CD4-positive, alpha-beta memory T cell (primary cell): Measurements from ENCODE around the gene KIR3DL3. TPM values are rescaled to one million over a fixed set of nuclear protein-coding genes. Genes with fewer than 3 reads are reported as not detected.
"Not testable (repeated sequence)": the region's sequence is repeated elsewhere in the genome, so short reads cannot be mapped to it uniquely, and the experiment has no call there.

Experiments used
- CTCF ChIA-PET: fragments of 350-600 bp; sonication (Branson Sonifier 250); formaldehyde crosslinking; loops from one replicate; lab custom pipeline; 2021; ENCODE audit warnings: inconsistent platforms; ENCODE audit not compliant: partially characterized antibody; lab: Charles Lee
- POLR2A ChIA-PET: fragments of 350-600 bp; sonication (Branson Sonifier 250); formaldehyde crosslinking; loops from one replicate; lab custom pipeline; 2021; ENCODE audit not compliant: partially characterized antibody; lab: Charles Lee
- DNase-seq, 5 donors: peaks; one replicate each; pipeline versions ENCODE4 v3.0.0 to v3.0.0-alpha.2; 2020 to 2022; ENCODE audit warnings: mixed read lengths in 1 of 5
- H3K27ac ChIP-seq: one replicate; pipeline ENCODE4 v1.7.0; 2013; ENCODE audit warnings: low read depth, low read length
- H3K27me3 ChIP-seq: 2 replicates; pipeline ENCODE4 v1.7.0; 2013; ENCODE audit warnings: mild to moderate bottlenecking, low read length, moderate library complexity; ENCODE audit not compliant: insufficient read depth
- H3K36me3 ChIP-seq: 2 replicates; pipeline ENCODE4 v1.7.0; 2013; ENCODE audit warnings: mild to moderate bottlenecking, low read length, moderate library complexity; ENCODE audit not compliant: insufficient read depth
- H3K4me1 ChIP-seq: 2 replicates; pipeline ENCODE4 v1.7.0; 2013; ENCODE audit warnings: mild to moderate bottlenecking, low read length, moderate library complexity; ENCODE audit not compliant: insufficient read depth
- H3K4me3 ChIP-seq, 2 donors: one replicate each; pipeline ENCODE4 v1.7.0; 2013; ENCODE audit warnings: low read length in 2 of 2, mild to moderate bottlenecking in 1 of 2
- H3K9me3 ChIP-seq, 2 donors: one replicate each; pipeline ENCODE4 v1.7.0; 2013; ENCODE audit warnings: low read length in 2 of 2, control low read depth in 1 of 2; ENCODE audit not compliant: control insufficient read depth in 1 of 2
- H3K27ac Mint-ChIP-seq, 7 donors: one replicate each; pipeline ENCODE4 v1.8.0; 2020 to 2021; ENCODE audit warnings: mixed read lengths in 7 of 7, mild to moderate bottlenecking in 6 of 7, inconsistent platforms in 3 of 7, moderate library complexity in 3 of 7
- H3K27me3 Mint-ChIP-seq, 2 donors: one replicate each; pipeline ENCODE4 v1.8.0; 2020 to 2021; ENCODE audit warnings: mixed read lengths in 2 of 2
- H3K36me3 Mint-ChIP-seq, 2 donors: one replicate each; pipeline ENCODE4 v1.8.0; 2020 to 2021; ENCODE audit warnings: mixed read lengths in 2 of 2, inconsistent platforms in 1 of 2, mild to moderate bottlenecking in 1 of 2
- H3K4me1 Mint-ChIP-seq, 4 donors: one replicate each; pipeline ENCODE4 v1.8.0; 2020 to 2021; ENCODE audit warnings: mixed read lengths in 4 of 4, mild to moderate bottlenecking in 1 of 4
- H3K4me3 Mint-ChIP-seq, 8 donors: one replicate each; pipeline ENCODE4 v1.8.0; 2020 to 2021; ENCODE audit warnings: mixed read lengths in 8 of 8, mild to moderate bottlenecking in 7 of 8, moderate library complexity in 6 of 8, inconsistent platforms in 3 of 8
- H3K9me3 Mint-ChIP-seq, 8 donors: one replicate each; pipeline ENCODE4 v1.8.0; 2020 to 2021; ENCODE audit warnings: mixed read lengths in 8 of 8, mild to moderate bottlenecking in 5 of 8, inconsistent platforms in 3 of 8, moderate library complexity in 1 of 8
- intact Hi-C: fragments of 100-400 bp; cut with micrococcal nuclease; formaldehyde crosslinking; loops from one replicate; pipeline ENCODE4 v1.15.1; 2023
- polyA plus RNA-seq, 2 donors: library from polyadenylated mRNA; unstranded; fragments of 300-500 nt; fragmentation: Illumina TruSeq; gene quantifications; one replicate each; pipeline ENCODE4 v1.2.3, GENCODE V29; 2021
- total RNA-seq, 2 experiments: library from RNA; stranded (reverse); gene quantifications; one replicate each; pipeline ENCODE4 v1.2.3, GENCODE V29; 2021

The KIR3DL3 gene
- total and polyA plus RNA-seq, 4 experiments from 2014 or later = not detected

- peaks cover 8 to 13% of the 10 kb centered on the region in 2 donors for H3K27me3 Mint-ChIP-seq
These were observed 47.0 kb downstream of the KIR3DL3 start for GRCh38 chr19:54771018-54771960.

GRCh38 chr19:54772666-54773065, 48.4 kb downstream of the KIR3DL3 start:
- H3K36me3 ChIP-seq, CTCF ChIA-PET, H3K27ac Mint-ChIP-seq, H3K4me1 Mint-ChIP-seq, H3K4me1 ChIP-seq, H3K4me3 Mint-ChIP-seq, H3K27me3 ChIP-seq, H3K36me3 Mint-ChIP-seq, H3K27ac ChIP-seq, DNase-seq, H3K9me3 ChIP-seq, H3K4me3 ChIP-seq, H3K9me3 Mint-ChIP-seq, POLR2A ChIA-PET, intact Hi-C loops: not testable (repeated sequence)
- peaks cover 8 to 13% of the 10 kb centered on the region in 2 donors for H3K27me3 Mint-ChIP-seq

More at GRCh38 chr19:54771018-54771960, 47.0 kb downstream of the KIR3DL3 start:
- H3K27ac ChIP-seq, H3K9me3 ChIP-seq, H3K4me1 Mint-ChIP-seq, H3K36me3 Mint-ChIP-seq, H3K27me3 ChIP-seq, H3K4me3 Mint-ChIP-seq, H3K4me3 ChIP-seq, H3K9me3 Mint-ChIP-seq, DNase-seq, POLR2A ChIA-PET, CTCF ChIA-PET, H3K4me1 ChIP-seq, intact Hi-C loops, H3K27ac Mint-ChIP-seq, H3K36me3 ChIP-seq: not testable (repeated sequence)

GRCh38 chr19:54775095-54775815, 51.0 kb downstream of the KIR3DL3 start:
- CTCF ChIA-PET = interaction anchor here (1.4 kb wide), 1 partner anchor 21 kb away, joined by 3 read pairs; no protein-coding TSS in a partner anchor
- H3K27ac ChIP-seq, DNase-seq, H3K4me3 ChIP-seq, POLR2A ChIA-PET, H3K4me3 Mint-ChIP-seq, H3K27me3 ChIP-seq, H3K36me3 ChIP-seq, H3K4me1 Mint-ChIP-seq, H3K36me3 Mint-ChIP-seq, H3K27ac Mint-ChIP-seq, H3K4me1 ChIP-seq, H3K9me3 ChIP-seq, H3K9me3 Mint-ChIP-seq, intact Hi-C loops: not testable (repeated sequence)
- H3K27me3 Mint-ChIP-seq = peaks cover 9 to 10% of the 10 kb centered on the region in 2 donors

- H3K27me3 Mint-ChIP-seq = peaks cover 8 to 10% of the 10 kb centered on the region in 2 donors
- POLR2A ChIA-PET, H3K4me3 Mint-ChIP-seq, H3K27me3 ChIP-seq, H3K4me1 Mint-ChIP-seq, H3K36me3 Mint-ChIP-seq, H3K36me3 ChIP-seq, H3K4me1 ChIP-seq, H3K4me3 ChIP-seq, H3K9me3 ChIP-seq, H3K27ac Mint-ChIP-seq, H3K27ac ChIP-seq, H3K9me3 Mint-ChIP-seq, DNase-seq, intact Hi-C loops: not testable (repeated sequence)
- CTCF ChIA-PET = interaction anchor here (1.4 kb wide), 1 partner anchor 20 kb away, joined by 3 read pairs; no protein-coding TSS in a partner anchor
These were observed 51.6 kb downstream of the KIR3DL3 start for GRCh38 chr19:54775830-54776229.

GRCh38 chr19:54777851-54778250, 53.6 kb downstream of the KIR3DL3 start:
- CTCF ChIA-PET = not testable (repeated sequence)

GRCh38 chr19:54778896-54779295, 54.7 kb downstream of the KIR3DL3 start:
- H3K36me3 ChIP-seq, H3K9me3 ChIP-seq, POLR2A ChIA-PET, H3K4me1 ChIP-seq, H3K4me3 ChIP-seq, CTCF ChIA-PET, intact Hi-C loops, H3K4me1 Mint-ChIP-seq, H3K4me3 Mint-ChIP-seq, H3K27ac Mint-ChIP-seq, H3K27me3 ChIP-seq, H3K27ac ChIP-seq, DNase-seq, H3K36me3 Mint-ChIP-seq: not testable (repeated sequence)
- Mint-ChIP-seq H3K9me3 (peaks cover 0 to 22% (median 10%) of the 10 kb centered on the region in 8 donors), H3K27me3 (peaks cover 15% of the 10 kb centered on the region in 2 donors)

More at GRCh38 chr19:54777851-54778250, 53.6 kb downstream of the KIR3DL3 start:
- H3K4me1 Mint-ChIP-seq, H3K9me3 ChIP-seq, H3K27ac ChIP-seq, POLR2A ChIA-PET, H3K27ac Mint-ChIP-seq, H3K36me3 ChIP-seq, H3K4me3 ChIP-seq, H3K4me3 Mint-ChIP-seq, H3K4me1 ChIP-seq, H3K36me3 Mint-ChIP-seq, H3K27me3 ChIP-seq, intact Hi-C loops, DNase-seq: not testable (repeated sequence)
- peaks cover 0 to 22% (median 10%) of the 10 kb centered on the region in 8 donors for H3K9me3 Mint-ChIP-seq
- peaks cover 10 to 11% of the 10 kb centered on the region in 2 donors for H3K27me3 Mint-ChIP-seq

GRCh38 chr19:54782916-54783315, 58.7 kb downstream of the KIR3DL3 start:
- POLR2A ChIA-PET = not testable (repeated sequence)

More at GRCh38 chr19:54782916-54783315, 58.7 kb downstream of the KIR3DL3 start:
- H3K9me3 ChIP-seq, H3K4me3 ChIP-seq, CTCF ChIA-PET, H3K4me1 Mint-ChIP-seq, intact Hi-C loops, H3K27ac ChIP-seq, H3K4me1 ChIP-seq, H3K36me3 ChIP-seq, H3K27me3 ChIP-seq, H3K27ac Mint-ChIP-seq, H3K4me3 Mint-ChIP-seq, DNase-seq, H3K36me3 Mint-ChIP-seq: not testable (repeated sequence)
- peaks cover 0 to 22% (median 10%) of the 10 kb centered on the region in 8 donors for H3K9me3 Mint-ChIP-seq
- peaks cover 17 to 19% of the 10 kb centered on the region in 2 donors for H3K27me3 Mint-ChIP-seq
